ENCODE results near the gene PPIF.

DNA sequence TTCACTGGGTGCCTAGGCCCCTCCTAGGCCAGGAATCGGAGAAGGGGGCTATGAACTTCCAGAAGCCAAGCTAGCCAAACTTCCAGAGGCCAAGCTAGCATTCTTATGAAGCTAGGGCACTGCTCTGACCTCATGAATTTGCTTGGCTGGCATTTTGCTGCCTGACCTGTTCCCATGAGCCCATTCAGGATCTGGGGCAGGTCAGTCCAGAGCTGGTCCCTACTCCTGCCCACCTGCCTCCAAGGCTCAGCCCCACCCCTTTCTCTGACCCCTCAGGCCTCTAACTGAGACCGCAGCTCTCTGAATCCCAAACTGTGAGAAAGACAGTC is 1.3 kb upstream of the PPIF start:
- TF ChIP-seq, protein P1, sequence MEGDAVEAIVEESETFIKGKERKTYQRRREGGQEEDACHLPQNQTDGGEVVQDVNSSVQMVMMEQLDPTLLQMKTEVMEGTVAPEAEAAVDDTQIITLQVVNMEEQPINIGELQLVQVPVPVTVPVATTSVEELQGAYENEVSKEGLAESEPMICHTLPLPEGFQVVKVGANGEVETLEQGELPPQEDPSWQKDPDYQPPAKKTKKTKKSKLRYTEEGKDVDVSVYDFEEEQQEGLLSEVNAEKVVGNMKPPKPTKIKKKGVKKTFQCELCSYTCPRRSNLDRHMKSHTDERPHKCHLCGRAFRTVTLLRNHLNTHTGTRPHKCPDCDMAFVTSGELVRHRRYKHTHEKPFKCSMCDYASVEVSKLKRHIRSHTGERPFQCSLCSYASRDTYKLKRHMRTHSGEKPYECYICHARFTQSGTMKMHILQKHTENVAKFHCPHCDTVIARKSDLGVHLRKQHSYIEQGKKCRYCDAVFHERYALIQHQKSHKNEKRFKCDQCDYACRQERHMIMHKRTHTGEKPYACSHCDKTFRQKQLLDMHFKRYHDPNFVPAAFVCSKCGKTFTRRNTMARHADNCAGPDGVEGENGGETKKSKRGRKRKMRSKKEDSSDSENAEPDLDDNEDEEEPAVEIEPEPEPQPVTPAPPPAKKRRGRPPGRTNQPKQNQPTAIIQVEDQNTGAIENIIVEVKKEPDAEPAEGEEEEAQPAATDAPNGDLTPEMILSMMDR (IDR thresholded peaks at IDR 0.05; ENCODE audit: low read depth, low read length, missing input control), result no peak
- TF ChIP-seq, protein P2, sequence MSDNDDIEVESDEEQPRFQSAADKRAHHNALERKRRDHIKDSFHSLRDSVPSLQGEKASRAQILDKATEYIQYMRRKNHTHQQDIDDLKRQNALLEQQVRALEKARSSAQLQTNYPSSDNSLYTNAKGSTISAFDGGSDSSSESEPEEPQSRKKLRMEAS (IDR thresholded peaks at IDR 0.05), result no peak
- no peak for TF ChIP-seq HNF4G (IDR thresholded peaks at IDR 0.05)
- TF ChIP-seq JUND (IDR thresholded peaks at IDR 0.05), result no peak
- no peak for TF ChIP-seq SP1 (IDR thresholded peaks at IDR 0.05)
- TF ChIP-seq, protein P3, sequence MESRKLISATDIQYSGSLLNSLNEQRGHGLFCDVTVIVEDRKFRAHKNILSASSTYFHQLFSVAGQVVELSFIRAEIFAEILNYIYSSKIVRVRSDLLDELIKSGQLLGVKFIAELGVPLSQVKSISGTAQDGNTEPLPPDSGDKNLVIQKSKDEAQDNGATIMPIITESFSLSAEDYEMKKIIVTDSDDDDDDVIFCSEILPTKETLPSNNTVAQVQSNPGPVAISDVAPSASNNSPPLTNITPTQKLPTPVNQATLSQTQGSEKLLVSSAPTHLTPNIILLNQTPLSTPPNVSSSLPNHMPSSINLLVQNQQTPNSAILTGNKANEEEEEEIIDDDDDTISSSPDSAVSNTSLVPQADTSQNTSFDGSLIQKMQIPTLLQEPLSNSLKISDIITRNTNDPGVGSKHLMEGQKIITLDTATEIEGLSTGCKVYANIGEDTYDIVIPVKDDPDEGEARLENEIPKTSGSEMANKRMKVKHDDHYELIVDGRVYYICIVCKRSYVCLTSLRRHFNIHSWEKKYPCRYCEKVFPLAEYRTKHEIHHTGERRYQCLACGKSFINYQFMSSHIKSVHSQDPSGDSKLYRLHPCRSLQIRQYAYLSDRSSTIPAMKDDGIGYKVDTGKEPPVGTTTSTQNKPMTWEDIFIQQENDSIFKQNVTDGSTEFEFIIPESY (IDR thresholded peaks at IDR 0.05), result no peak
- no peak for TF ChIP-seq RAD21 (IDR thresholded peaks at IDR 0.05)
